K562 (cell line): ENCODE data around the gene B3GNT9. TPM values are rescaled to one million over a fixed set of nuclear protein-coding genes. Genes with fewer than 3 reads are reported as not detected.
A peak's percentile ranks its signal among the peaks of the same experiment; 100 is the strongest.

Experiments
- BACH1 ChIP-seq: fragments of 200-800 bp; sonication (Bioruptor generic); IDR thresholded peaks from 2 replicates; pipeline ENCODE4 v1.6.1; 2016; ENCODE audit warnings: missing genetic modification characterization, missing compliant biosample characterization
- CAMTA2 ChIP-seq: fragments of 250-450 bp; sonication (Bioruptor Pico); conservative IDR thresholded peaks from 2 replicates; pipeline ENCODE4 v1.5.1; 2022
- CTBP1 ChIP-seq: fragments of 450-650 bp; IDR thresholded peaks from 2 replicates; pipeline ENCODE4 v1.6.1; 2016; ENCODE audit warnings: borderline replicate concordance
- GATAD2A ChIP-seq: fragments of 450-650 bp; IDR thresholded peaks from 2 replicates; pipeline ENCODE4 v1.6.1; 2017
- NFIC ChIP-seq: fragments of 450-650 bp; IDR thresholded peaks from 2 replicates; pipeline ENCODE4 v1.6.1; 2017; ENCODE audit warnings: mild to moderate bottlenecking, inconsistent platforms
- POLR2AphosphoS5 ChIP-seq: IDR thresholded peaks from 2 replicates; pipeline ENCODE4 v1.6.1; 2011; ENCODE audit warnings: mild to moderate bottlenecking, low read depth, low read length, moderate library complexity; ENCODE audit not compliant: control insufficient read depth, insufficient read depth
- RAD21 ChIP-seq, 2 experiments: fragments of 250-450 bp in 1 of 2; fragments of 450-650 bp in 1 of 2; sonication (Bioruptor Pico) in 1 of 2; formaldehyde crosslinking in 1 of 2; IDR thresholded peaks in 1 of 2; conservative IDR thresholded peaks in 1 of 2; 2 replicates each; pipeline versions ENCODE4 v1.4.0 to v1.8.0; 2020 to 2022; ENCODE audit warnings: mild to moderate bottlenecking in 2 of 2, moderate library complexity in 1 of 2
- polyA plus RNA-seq, 8 experiments: library from polyadenylated mRNA; depleted of rRNA in 4 of 8; stranded (reverse) in 5 of 8; unstranded in 3 of 8; fragments of >200 nt; fragmentation: Nextera tagmentation in 2 of 8; fragmentation: Illumina TruSeq in 1 of 8; extraction: Ambion mirVana in 2 of 8; extraction: Trizol in 1 of 8; gene quantifications; 2 replicates each; pipeline versions ENCODE4 v1.2.1 to v1.2.3, GENCODE V29; 2011 to 2014; ENCODE audit warnings: inconsistent platforms in 1 of 8, missing spikeins in 1 of 8
- total RNA-seq, 7 experiments: library from RNA; depleted of rRNA in 6 of 7; stranded (reverse); fragments of >200 nt in 6 of 7; fragmentation: Illumina TruSeq in 2 of 7; extraction: Trizol in 2 of 7; gene quantifications; 2 replicates each; pipeline versions ENCODE4 v1.2.1 to v1.2.3, GENCODE V29; 2011 to 2021; ENCODE audit warnings: low replicate concordance in 1 of 7
- TF ChIP-seq, protein P1 (sequence below), 2 experiments: fragments of 450-650 bp; formaldehyde crosslinking in 1 of 2; IDR thresholded peaks; 2 replicates each; pipeline versions ENCODE4 v1.4.0 to v1.6.1; 2014 to 2020; ENCODE audit warnings: mild to moderate bottlenecking in 2 of 2, borderline replicate concordance in 1 of 2, low read depth in 1 of 2
- TF ChIP-seq, protein P2 (sequence below): IDR thresholded peaks from 2 replicates; pipeline ENCODE4 v1.6.1; 2011; ENCODE audit warnings: borderline replicate concordance, low read depth, mild to moderate bottlenecking, moderate library complexity, low read length; ENCODE audit not compliant: insufficient read depth, poor library complexity, severe bottlenecking
- TF ChIP-seq, protein P3 (sequence below), 3 experiments: IDR thresholded peaks in 2 of 3; conservative IDR thresholded peaks in 1 of 3; 2 replicates each; pipeline ENCODE4 v1.5.1; 2011 to 2012; ENCODE audit warnings: low read length in 3 of 3, mild to moderate bottlenecking in 3 of 3, control low read depth in 2 of 3, improper control_type of control experiment in 1 of 3, inconsistent platforms in 1 of 3, low read depth in 1 of 3, mixed read lengths in 1 of 3, moderate library complexity in 1 of 3; ENCODE audit not compliant: insufficient read depth in 2 of 3

B3GNT9 gene
- total and polyA plus RNA-seq, 9 of the 15 experiments (the other 6 are each of a cell fraction or from before 2014, with no cell fraction given), result 0.01 to 1.8 (median 1.1) TPM; not detected in 1

DNA sequence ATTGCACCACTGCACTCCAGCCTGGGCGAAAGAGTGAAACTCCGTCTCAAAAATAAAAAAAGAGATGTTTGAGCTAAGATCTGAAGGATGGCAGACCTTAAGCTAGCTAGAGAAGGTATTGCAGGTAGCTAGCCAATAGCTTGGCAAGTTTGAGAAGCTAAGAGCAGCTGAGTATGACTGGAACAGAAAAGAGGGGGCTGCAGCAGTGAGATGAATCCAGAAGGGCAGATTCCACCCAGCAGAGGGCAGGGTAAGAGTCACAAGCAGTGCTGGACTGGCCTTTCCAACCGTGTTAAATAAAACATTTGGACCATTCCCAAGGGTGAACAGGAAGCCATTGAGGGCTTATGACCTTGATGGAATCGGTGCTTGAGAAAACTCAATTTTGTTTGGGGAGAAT is 46.7 kb downstream of the B3GNT9 start (continued):
- TF ChIP-seq, protein P1, sequence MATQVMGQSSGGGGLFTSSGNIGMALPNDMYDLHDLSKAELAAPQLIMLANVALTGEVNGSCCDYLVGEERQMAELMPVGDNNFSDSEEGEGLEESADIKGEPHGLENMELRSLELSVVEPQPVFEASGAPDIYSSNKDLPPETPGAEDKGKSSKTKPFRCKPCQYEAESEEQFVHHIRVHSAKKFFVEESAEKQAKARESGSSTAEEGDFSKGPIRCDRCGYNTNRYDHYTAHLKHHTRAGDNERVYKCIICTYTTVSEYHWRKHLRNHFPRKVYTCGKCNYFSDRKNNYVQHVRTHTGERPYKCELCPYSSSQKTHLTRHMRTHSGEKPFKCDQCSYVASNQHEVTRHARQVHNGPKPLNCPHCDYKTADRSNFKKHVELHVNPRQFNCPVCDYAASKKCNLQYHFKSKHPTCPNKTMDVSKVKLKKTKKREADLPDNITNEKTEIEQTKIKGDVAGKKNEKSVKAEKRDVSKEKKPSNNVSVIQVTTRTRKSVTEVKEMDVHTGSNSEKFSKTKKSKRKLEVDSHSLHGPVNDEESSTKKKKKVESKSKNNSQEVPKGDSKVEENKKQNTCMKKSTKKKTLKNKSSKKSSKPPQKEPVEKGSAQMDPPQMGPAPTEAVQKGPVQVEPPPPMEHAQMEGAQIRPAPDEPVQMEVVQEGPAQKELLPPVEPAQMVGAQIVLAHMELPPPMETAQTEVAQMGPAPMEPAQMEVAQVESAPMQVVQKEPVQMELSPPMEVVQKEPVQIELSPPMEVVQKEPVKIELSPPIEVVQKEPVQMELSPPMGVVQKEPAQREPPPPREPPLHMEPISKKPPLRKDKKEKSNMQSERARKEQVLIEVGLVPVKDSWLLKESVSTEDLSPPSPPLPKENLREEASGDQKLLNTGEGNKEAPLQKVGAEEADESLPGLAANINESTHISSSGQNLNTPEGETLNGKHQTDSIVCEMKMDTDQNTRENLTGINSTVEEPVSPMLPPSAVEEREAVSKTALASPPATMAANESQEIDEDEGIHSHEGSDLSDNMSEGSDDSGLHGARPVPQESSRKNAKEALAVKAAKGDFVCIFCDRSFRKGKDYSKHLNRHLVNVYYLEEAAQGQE (IDR thresholded peaks at IDR 0.05; ENCODE audit: borderline replicate concordance), result peak; percentile 37; the same call in 1 of the 2 replicates
- TF ChIP-seq, protein P1 (CRISPR knock-in tag; IDR thresholded peaks at IDR 0.05; ENCODE audit: low read depth), result no peak
- TF ChIP-seq NFIC (peak; percentile 41; the same call in 1 of the 2 replicates), CTBP1 (0 out of 2 replicates have a peak, but pooled peaks have one; percentile 31), RAD21 (CRISPR knock-in tag; conservative IDR thresholded peaks at IDR 0.05 in 1 of 2, IDR thresholded peaks at IDR 0.05 in 1 of 2) (peak in 1 of 2 experiments; percentile 46; a peak in 2 of 4 replicates), POLR2AphosphoS5 (peak; percentile 21; the same call in 1 of the 2 replicates), BACH1 (no peak), CAMTA2 (CRISPR knock-in tag) (no peak), GATAD2A (no peak)
- TF ChIP-seq, protein P2, sequence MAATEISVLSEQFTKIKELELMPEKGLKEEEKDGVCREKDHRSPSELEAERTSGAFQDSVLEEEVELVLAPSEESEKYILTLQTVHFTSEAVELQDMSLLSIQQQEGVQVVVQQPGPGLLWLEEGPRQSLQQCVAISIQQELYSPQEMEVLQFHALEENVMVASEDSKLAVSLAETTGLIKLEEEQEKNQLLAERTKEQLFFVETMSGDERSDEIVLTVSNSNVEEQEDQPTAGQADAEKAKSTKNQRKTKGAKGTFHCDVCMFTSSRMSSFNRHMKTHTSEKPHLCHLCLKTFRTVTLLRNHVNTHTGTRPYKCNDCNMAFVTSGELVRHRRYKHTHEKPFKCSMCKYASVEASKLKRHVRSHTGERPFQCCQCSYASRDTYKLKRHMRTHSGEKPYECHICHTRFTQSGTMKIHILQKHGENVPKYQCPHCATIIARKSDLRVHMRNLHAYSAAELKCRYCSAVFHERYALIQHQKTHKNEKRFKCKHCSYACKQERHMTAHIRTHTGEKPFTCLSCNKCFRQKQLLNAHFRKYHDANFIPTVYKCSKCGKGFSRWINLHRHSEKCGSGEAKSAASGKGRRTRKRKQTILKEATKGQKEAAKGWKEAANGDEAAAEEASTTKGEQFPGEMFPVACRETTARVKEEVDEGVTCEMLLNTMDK, result peak; percentile 68
- TF ChIP-seq, protein P3, sequence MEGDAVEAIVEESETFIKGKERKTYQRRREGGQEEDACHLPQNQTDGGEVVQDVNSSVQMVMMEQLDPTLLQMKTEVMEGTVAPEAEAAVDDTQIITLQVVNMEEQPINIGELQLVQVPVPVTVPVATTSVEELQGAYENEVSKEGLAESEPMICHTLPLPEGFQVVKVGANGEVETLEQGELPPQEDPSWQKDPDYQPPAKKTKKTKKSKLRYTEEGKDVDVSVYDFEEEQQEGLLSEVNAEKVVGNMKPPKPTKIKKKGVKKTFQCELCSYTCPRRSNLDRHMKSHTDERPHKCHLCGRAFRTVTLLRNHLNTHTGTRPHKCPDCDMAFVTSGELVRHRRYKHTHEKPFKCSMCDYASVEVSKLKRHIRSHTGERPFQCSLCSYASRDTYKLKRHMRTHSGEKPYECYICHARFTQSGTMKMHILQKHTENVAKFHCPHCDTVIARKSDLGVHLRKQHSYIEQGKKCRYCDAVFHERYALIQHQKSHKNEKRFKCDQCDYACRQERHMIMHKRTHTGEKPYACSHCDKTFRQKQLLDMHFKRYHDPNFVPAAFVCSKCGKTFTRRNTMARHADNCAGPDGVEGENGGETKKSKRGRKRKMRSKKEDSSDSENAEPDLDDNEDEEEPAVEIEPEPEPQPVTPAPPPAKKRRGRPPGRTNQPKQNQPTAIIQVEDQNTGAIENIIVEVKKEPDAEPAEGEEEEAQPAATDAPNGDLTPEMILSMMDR (IDR thresholded peaks at IDR 0.05 in 2 of 3, conservative IDR thresholded peaks at IDR 0.05 in 1 of 3; ENCODE audit: insufficient read depth in 2 of 3, low read depth in 1 of 3, low read length in 3 of 3), result peak; percentile 53 to 60 (median 56); a peak in 5 of 6 replicates
